Renal cortical epithelial cell (primary cell): ENCODE data around the gene CPED1. TPM values are rescaled to one million over a fixed set of nuclear protein-coding genes. Genes with fewer than 3 reads are reported as not detected.
"Not testable (repeated sequence)": the region's sequence is repeated elsewhere in the genome, so short reads cannot be mapped to it uniquely, and the experiment has no call there.

Source experiments
- DNase-seq: peaks from one replicate; pipeline ENCODE4 v3.0.0-alpha.2; 2011; ENCODE audit warnings: low read depth
- total RNA-seq: library from RNA; depleted of rRNA; stranded (reverse); fragments of >200 nt; gene quantifications from 2 replicates; pipeline ENCODE4 v1.2.3, GENCODE V29; 2014

The CPED1 gene
- total RNA-seq, 1 donor from 2014 or later, result 1.1 TPM

DNA sequence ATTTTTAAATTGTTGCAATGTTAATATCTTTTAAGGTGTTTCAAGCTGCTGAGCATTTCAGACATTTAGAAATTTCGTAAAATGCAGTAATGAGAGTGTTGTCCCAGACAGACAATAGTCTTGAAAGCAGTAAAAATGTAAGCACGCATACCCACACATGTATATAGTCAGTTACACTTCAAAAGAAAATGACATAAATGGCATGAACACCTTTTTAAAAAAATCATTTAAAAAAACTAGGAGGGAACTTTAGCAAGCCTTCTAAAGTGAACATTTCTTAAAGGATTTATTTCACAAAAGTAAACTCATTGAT, 51.0 kb downstream of the CPED1 start:
- DNase-seq, result no peak

DNA sequence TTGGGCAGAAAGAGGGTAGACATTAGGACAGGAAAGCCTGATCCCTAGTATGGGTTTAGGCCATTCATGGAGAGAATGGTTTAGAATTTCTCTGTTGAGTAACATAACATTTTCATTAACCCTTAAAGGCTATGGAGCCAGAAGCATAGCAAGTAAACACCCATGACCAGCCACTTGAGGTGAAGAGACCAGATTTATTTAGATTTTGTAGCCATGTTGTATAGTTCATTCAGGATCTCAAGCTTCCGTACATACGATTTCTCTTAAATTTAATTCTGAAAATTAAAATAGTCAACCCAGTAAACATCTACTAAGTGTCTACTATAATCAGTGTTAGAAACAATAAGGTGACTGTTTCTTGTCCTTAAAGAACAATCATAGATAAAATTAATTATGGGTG, 51.5 kb downstream of the CPED1 start:
- DNase-seq, result no peak

DNA sequence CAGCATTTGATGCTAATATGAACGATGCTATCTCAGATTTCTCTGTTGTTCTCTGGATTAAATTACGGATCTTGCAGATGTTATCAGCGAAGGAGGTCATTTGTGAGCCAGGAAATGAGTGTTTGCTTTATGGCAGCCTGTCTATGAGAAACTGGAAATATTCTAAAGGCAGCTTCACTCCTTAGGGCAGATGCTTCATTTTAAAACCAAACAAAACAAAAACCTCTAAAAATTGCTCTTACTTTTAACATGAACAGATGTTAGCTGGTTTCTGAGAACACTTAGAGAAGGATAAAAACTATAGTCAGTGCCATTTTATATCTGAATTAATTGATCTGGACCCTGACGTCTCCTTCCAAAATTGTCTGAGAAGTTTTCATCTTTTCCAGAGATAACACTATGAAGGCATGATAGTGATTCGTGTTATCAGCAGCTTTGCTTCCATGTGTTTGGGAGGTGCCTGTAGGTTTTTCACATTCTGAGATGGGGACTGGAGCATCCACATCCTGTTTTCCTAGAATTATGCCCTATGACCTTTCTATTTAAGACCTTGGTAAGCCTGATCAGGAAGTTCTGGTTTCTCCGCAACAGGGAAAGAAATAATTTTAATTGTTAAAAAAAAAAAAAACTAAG, 53.1 kb downstream of the CPED1 start:
- no peak for DNase-seq

DNA sequence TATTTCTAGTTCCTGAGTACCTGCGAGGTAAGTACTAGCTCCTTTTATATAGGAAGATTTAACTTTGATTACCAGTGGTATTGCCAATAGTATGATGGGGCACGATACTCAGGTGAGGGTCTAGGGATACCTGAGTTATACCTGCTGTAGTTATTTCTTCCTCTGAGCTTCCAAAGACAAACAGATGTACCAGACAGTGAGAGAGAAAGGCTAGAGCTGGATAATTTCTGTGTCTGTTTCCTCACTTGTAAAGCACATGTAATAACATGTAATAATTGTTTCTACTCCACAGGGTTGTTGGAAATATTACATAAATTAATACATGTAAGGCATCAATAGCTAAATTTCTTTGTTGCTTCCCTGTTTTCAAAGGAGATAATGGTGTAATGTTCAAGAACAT, 53.7 kb downstream of the CPED1 start:
- DNase-seq, result no peak

DNA sequence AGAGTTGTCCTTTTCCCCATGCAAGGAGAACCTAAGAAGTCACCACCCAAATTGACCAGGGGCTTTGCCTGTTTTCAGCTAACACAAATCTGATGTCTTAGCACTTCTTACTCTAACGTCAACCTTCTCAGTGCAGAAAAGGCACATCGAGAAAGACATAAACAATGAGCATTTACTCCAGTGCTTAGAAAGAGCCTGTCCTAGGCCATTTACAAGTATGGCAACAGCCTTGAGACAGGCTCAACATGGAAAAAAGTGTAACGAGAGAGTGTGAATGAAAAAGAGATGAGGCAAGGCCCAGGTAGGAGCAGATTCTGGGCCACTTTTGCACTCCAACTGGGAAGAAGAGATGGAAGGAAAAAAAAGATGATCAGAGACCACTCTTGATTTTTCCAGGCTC, 54.4 kb downstream of the CPED1 start:
- no peak for DNase-seq

DNA sequence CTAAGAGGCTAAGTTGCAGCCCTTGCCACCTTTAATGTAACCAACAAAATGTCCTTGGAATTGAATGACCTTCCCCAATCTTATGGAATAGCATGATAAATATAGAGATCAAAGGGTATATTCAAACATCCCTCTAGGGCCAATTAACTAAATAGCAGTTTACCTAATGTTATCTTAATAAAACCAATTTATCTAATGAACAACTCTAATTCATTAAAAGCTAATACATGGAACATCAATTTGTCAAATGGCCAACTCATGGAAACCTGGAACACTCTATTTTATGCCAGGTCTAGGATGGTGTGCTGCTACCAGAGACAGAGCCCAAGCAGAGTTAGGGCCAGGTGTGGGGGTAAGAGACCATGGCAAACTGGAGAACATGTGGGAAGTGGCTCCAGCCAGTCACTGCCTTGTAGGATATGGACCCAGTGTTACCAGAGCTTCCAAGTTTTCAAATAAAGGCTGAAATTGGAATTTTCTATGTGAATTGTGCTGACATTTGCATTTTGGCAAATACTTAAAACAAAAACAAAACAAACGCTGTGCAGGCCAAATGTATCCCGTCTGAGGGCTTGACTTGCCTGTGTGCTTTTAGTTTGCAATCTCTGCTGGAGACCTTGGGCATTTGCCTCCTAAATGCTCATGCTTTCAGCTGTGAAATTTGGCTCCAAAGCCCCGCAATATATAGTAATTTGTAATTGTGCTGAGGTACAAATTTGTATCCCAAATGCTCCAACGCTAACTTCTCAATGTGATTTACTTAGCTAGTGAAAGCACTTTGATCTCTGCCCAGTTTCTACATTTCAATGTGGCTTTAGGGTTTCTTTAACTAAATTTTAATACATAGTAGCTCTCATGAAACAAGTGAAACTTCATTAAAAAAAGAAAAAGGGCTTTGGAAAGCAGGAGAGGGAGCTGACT, 55.1 kb downstream of the CPED1 start:
- DNase-seq, result no peak

DNA sequence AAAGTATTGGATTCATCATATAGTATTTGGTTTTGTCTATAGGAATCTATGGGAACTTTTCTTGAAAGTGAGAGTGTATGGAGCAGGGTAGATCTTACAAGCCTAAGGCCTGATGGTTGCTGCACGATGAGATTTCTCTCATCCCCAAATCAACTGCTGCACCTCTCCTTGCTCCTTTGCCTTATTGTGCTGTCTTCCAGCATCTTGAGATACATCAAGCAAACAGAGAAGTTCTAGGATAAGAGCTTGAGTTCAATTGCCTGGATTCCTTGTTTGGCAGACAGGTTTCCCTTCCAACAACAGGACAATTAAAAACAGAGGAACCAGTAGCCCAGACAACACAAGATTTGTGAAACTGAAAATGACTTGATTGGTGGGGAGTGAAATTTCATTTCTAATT, 56.6 kb downstream of the CPED1 start:
- no peak for DNase-seq

DNA sequence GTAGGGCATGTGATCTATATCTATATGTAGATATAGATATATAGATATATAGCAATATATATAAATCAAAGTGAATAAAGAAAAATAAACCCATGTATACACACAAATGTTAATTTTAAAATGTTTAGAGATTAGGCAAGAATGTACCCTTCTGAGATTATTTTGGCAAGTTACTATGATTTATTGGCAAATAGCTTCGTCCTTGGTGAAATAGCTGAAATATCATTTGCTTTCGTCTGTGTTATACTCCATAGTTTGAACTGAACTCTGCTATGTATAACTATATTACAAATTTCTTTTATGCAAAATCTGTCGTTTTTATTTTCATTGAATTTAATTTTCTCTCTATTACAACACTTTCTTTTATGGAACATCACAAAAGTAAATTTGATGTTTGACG, 57.5 kb downstream of the CPED1 start:
- no peak for DNase-seq

DNA sequence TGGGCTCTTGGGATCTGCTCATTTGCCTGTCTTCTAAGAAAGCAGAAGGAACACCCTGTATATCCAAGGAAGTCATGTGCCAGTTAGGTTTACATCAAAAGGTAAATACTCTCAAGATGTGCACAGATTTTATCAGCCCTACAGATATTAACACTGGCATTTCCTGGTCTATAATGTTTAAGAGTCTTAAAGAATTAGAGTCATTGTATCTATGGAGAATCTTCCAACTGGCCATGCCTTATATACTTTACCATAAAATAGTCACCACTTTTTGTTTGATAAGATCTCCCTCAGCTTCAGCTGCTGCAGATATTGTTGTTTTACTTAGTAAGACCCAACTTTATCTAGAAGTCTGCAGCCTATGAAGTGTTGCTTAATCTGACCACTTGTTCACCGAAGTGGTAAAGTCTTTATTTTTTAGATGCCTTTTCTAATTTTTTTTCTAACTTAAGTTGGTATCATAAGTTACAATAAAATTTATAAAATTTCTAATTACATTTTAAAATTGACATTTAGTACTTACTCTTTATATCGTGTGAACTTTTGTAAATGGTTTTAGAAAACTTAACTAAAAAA, 58.5 kb downstream of the CPED1 start:
- DNase-seq, result no peak

DNA sequence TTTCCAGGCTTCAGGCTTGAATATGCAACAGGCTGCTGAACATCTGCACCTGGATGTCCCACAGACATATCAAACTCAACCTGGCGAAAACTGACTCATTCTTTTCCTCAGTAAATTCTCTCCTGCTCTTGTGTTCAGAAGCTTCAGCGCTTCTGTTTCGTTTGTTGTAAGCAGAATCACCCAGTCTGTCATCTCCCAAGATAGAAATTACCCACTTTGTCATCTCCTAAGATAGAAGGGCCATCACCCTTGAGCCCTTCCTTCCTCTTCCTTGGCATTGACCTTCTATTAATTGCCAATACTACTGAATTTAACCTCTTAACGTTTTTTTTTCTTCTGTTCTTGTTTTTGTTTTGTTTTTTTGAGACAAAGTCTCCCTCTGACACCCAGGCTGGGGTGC, 59.7 kb downstream of the CPED1 start:
- DNase-seq, result no peak

DNA sequence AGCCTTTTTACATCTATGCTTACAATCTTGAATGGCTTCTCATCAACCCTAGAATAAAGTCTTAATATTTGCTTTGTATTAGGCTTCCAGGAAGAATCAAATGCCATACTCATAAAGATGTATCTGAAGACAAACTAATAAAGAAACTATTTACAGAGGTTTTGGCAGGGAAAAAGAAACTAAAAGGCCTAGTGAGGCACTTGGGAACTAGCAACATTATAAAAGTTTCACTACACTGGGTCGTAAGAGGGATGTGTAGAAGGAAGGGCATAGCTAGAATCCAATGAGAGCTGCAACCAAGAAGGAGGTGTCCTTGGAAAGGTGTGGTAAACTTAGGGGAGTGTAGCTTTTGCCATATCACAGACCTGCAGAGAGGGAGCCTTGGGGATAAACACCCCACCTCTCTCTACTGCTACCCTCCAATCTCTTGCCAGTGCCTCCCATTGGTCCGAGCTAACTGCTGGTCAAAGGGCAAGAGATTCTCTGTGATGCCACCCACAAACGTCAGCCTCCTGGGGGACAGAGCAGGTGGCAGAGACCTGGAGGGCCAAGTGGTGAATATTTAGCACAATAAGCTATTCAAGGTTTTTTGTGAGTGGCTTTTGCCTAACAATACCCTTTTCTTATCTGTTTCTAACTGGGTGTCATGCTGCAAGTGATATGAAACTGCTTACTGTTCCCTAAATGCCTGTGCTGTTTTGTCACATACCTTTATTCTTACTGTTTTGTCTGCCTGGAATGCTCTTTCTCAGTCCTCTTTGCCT, 60.7 kb downstream of the CPED1 start:
- peak; percentile 15 for DNase-seq

DNA sequence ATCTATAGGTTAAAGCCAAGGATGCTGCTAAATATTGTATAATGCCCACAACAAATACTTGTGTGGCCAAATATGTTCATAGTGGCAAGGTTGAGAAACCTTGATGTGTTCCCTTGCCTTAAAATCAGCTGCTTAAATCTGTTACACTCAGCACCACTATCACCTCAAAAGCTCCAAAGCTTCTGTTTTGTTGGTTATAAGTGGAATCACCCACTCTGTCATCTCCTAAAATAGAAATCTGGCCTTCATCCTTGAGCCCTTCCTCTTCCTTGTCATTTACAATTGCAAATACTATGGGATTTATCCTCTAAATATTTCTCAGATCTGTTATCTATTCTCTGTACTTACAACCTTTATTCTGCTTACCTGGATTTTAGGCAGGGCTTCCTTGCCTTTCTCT, 61.4 kb downstream of the CPED1 start:
- DNase-seq, result no peak

DNA sequence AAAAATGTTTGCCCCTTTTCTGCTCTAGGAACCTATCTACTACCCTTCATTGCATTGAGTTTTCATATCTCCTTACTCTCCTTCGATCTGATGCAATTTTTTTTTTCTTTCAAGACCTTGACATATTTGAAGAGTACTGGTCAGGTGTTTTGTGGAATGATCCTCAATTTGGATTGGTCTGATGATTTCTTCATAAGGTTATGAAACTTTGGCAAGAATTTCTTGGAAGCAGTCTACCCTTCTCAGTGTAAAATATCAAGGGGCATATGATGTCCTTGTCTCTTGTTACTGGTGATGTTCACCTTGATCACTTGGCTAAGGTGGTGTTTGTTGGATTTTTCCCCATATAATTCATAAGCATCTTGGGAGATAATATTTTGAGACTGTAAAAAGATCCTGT, 64.7 kb downstream of the CPED1 start:
- DNase-seq, result no peak

DNA sequence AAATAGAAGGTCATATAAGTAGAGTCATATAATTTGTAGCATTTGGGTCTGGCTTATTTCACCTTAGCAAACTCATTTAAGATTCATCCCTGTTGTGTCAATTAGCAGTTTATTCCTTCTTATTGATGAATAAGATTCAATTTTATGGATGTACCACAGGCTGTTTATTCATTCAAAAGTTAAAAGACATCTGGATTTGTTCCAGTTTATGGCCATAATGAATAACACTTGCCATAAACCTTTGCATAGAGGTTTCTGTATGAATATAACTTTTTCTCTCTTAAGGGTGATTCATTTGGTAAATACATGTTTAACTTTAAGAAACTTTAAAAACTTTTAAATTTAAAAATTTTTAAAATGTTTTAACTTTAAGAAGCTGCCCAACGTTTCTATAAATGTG, 66.4 kb downstream of the CPED1 start:
- DNase-seq, result no peak

DNA sequence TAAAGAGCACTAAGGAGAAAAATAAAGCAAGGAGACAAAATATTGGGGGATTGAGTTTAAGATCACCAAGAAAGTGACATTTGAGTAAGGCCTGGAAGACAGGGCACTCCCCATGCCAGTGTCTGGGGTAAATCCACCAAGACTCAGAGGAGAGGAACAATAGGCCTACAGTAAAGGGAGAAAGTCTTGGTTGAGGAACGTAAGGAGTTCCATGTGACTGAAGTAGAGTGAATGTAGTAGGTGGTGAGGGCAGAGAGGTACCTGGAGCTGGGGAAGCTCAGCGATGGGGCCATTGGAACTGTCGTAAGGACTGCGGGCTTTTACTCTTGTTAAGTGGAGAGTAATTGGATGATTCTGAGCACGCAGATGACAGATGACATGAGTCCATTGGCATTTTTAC, 69.4 kb downstream of the CPED1 start:
- DNase-seq, result no peak

DNA sequence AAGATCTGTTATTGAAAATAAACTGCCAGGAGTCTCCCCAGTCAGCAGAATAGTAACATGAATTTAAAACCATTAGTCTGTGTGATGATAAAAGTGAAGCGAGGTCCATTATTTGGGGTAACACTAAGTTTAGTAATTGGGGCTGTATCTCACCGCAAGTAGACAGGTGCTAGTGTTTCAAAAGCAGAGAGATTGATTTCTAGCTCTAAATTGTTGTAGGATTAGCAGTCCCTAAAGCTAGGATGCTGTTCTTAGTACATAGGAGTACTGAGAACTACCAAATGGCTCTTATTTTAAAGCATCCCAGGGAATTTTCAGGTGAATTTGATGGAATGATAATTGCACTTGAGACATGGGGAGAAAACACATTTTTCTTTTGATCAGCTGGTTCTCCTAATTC, 70.5 kb downstream of the CPED1 start:
- no peak for DNase-seq

DNA sequence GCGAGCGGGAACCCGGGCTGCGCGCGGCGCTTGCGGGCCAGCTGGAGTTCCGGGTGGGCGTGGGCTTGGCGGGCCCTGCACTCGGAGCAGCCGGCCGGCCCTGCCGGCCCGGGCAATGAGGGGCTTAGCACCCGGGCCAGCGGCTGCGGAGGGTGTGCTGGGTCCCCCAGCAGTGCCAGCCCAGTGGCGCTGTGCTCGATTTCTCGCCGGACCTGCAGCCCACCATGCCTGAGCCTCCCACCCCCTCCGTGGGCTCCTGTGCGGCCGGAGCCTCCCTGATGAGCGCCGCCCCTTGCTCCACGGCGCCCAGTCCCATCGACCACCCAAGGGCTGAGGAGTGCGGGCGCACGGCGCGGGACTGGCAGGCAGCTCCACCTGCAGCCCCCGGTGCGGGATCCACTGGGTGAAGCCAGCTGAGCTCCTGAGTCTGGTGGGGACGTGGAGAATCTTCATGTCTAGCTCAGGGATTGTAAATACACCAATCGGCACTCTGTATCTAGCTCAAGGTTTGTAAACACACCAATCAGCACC, 71.5 kb downstream of the CPED1 start:
- DNase-seq, result not testable (repeated sequence)

DNA sequence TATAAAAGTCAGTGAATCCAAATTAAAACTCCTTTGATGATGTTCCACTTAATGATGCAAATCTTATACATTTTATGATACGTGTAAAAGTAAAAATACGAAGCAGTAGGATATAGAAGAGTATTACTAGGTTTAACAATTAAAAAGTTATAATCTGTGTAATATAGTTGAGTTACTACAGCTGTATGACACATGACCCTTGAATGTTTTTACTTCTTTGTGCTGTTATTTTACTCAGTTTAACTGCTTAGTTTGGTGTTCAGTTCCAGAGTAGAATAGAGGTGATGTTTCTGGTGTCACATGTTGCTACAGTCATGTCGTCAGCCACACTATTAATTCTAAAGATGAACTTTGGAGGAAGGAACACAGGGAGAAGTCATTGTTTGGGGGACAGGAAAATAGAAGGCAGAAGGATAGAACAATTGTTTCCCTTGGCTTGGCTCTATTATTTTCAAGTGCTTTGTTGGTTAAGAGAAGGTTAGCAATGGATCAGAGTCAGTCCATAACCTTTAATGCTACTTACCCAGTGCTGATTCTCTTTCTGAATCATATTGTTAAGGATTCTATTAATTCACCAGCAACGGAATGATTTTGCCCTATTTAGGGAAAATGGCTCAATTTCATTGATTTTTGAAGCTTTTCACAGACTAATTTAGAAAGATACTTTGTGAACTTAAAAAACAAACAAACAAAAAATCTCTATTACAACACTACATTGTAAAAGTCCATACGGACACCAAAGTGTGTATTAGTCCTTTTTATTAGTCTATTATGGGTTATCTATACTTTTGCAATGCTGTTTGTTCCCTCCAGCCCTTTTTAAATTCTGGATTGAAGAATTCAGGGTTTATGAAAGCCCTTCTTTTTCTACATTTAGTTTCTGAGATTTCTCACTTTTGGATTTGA, 73.4 kb downstream of the CPED1 start:
- DNase-seq, result no peak

DNA sequence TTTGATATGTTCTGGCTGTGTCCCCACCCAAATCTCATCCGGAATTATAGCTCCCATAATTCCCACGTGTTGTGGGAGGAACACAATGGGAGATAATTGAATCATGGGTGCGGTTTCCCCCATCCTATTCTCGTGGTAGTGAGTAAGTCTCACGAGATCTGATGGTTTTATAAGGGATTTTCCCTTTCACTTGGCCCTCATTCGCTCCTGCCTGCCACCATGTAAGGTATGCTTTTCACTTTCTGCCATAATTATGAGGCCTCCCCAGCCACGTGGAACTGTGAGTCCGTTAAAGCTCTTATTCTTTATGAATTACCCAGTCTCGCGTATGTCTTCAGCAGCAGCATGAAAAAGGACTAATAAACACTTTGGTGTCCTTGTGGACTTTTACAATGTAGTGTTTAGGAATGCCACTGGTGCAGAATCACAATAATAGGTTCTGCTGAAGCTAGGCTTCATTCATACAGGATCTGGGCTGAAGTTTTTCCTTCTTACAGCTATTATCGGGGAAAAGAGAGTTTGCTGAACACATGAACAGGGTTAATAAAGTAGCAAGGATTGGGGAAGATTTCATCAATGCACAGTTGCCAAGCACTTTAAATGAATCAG, 74.3 kb downstream of the CPED1 start:
- DNase-seq, result no peak

DNA sequence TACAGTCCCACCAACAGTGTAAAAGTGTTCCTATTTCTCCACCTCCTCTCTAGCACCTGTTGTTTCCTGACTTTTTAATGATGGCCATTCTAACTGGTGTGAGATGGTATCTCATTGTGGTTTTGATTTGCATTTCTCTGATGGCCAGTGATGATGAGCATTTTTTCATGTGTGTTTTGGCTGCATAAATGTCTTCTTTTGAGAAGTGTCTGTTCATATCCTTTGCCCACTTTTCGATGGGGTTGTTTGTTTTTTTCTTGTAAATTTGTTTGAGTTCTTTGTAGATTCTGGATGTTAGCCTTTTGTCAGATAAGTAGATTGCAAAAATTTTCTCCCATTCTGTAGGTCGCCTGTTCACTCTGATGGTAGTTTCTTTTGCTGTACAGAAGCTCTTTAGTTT, 79.2 kb downstream of the CPED1 start:
- DNase-seq, result not testable (repeated sequence)
